SK-N-SH (cell line): ENCODE data around the gene SV2C. TPM values are rescaled to one million over a fixed set of nuclear protein-coding genes. Genes with fewer than 3 reads are reported as not detected.

ENCODE experiments used
- CTCF ChIA-PET: fragments of 300-600, 350-600 bp; formaldehyde crosslinking; extraction: SDS; loops from one replicate; lab custom pipeline; 2021; lab: Yijun Ruan, JAX
- POLR2A ChIA-PET: fragments of 350-600 bp; sonication (Branson Sonifier 250); formaldehyde crosslinking; extraction: SDS; loops from one replicate; lab custom pipeline; 2020; ENCODE audit warnings: antibody characterized with exemption, inconsistent platforms; lab: Yijun Ruan, JAX
- DNase-seq: peaks from one replicate; pipeline ENCODE4 v3.0.0; 2012
- H2AFZ ChIP-seq: fragments of 200-600 bp; sonication (generic); 2 replicates; pipeline ENCODE4 v1.8.1; 2016; ENCODE audit warnings: antibody characterized with exemption, mild to moderate bottlenecking, low read depth
- H3F3A ChIP-seq: fragments of 200-600 bp; sonication (generic); replicated peaks from 2 replicates; pipeline ENCODE3; 2016; ENCODE audit warnings: antibody characterized with exemption, mild to moderate bottlenecking; ENCODE audit not compliant: insufficient read depth
- H3K27ac ChIP-seq, 2 experiments: fragments of 200-500 bp in 1 of 2; fragments of 200-600 bp in 1 of 2; sonication (Bioruptor generic) in 1 of 2; sonication (generic), shearing (Covaris generic) in 1 of 2; 2 replicates each; pipeline versions ENCODE4 v1.5.1 to v1.6.1; 2014 to 2016; ENCODE audit warnings: low read depth in 2 of 2, inconsistent platforms in 1 of 2, low read length in 1 of 2, mild to moderate bottlenecking in 1 of 2, mixed read lengths in 1 of 2
- H3K27me3 ChIP-seq: fragments of 200-600 bp; sonication (generic), shearing (Covaris generic); 2 replicates; pipeline ENCODE4 v1.6.1; 2016; ENCODE audit warnings: mixed run types; ENCODE audit not compliant: insufficient read depth
- H3K36me3 ChIP-seq, 2 experiments: fragments of 200-500 bp in 1 of 2; fragments of 200-600 bp in 1 of 2; sonication (Bioruptor generic) in 1 of 2; sonication (generic) in 1 of 2; replicated peaks in 1 of 2; 2 replicates each; pipeline versions ENCODE3 to v1.5.1; 2014 to 2016; ENCODE audit warnings: low read length in 1 of 2, mild to moderate bottlenecking in 1 of 2; ENCODE audit not compliant: insufficient read depth in 2 of 2, control insufficient read depth in 1 of 2
- H3K4me1 ChIP-seq, 2 experiments: fragments of 200-500 bp in 1 of 2; fragments of 200-600 bp in 1 of 2; sonication (Bioruptor generic) in 1 of 2; sonication (generic), shearing (Covaris generic) in 1 of 2; 2 replicates each; pipeline versions ENCODE4 v1.5.1 to v1.6.1; 2014 to 2016; ENCODE audit warnings: low read depth in 1 of 2, low read length in 1 of 2, mixed run types in 1 of 2; ENCODE audit not compliant: insufficient read depth in 2 of 2, control insufficient read depth in 1 of 2
- H3K4me2 ChIP-seq: fragments of 200-600 bp; sonication (generic), shearing (Covaris generic); 2 replicates; pipeline ENCODE4 v1.6.1; 2017; ENCODE audit warnings: mixed run types
- H3K4me3 ChIP-seq, 2 experiments: fragments of 200-500 bp in 1 of 2; fragments of 200-600 bp in 1 of 2; sonication (Bioruptor generic) in 1 of 2; sonication (generic), shearing (Covaris generic) in 1 of 2; 2 replicates each; pipeline versions ENCODE4 v1.5.1 to v1.8.1; 2014 to 2016; ENCODE audit warnings: low read depth in 2 of 2, inconsistent platforms in 1 of 2, low read length in 1 of 2, mild to moderate bottlenecking in 1 of 2, mixed read lengths in 1 of 2, moderate library complexity in 1 of 2
- H3K79me2 ChIP-seq: fragments of 200-600 bp; sonication (generic); 2 replicates; pipeline ENCODE4 v1.8.1; 2017; ENCODE audit warnings: mild to moderate bottlenecking; ENCODE audit not compliant: insufficient read depth
- H3K9ac ChIP-seq: fragments of 200-600 bp; sonication (generic); 2 replicates; pipeline ENCODE4 v1.6.1; 2017; ENCODE audit warnings: mixed run types
- H3K9me2 ChIP-seq: fragments of 200-600 bp; sonication (generic); 2 replicates; pipeline ENCODE4 v1.6.1; 2017; ENCODE audit warnings: mixed run types
- H3K9me3 ChIP-seq: fragments of 200-600 bp; sonication (generic); 2 replicates; pipeline ENCODE4 v1.6.1; 2017; ENCODE audit warnings: mixed run types, mild to moderate bottlenecking, moderate library complexity
- H4K20me1 ChIP-seq: fragments of 200-600 bp; sonication (generic); 2 replicates; pipeline ENCODE4 v1.6.1; 2017; ENCODE audit warnings: mild to moderate bottlenecking, mixed run types; ENCODE audit not compliant: insufficient read depth
- CHD2 ChIP-seq: fragments of 150-350 bp; IDR thresholded peaks from 2 replicates; pipeline ENCODE4 v1.6.1; 2018; ENCODE audit warnings: low read length; ENCODE audit not compliant: partially characterized antibody
- ELF1 ChIP-seq: IDR thresholded peaks from 2 replicates; pipeline ENCODE4 v1.4.0; 2012
- FOSL2 ChIP-seq: IDR thresholded peaks from 2 replicates; pipeline ENCODE4 v1.4.0; 2012; ENCODE audit warnings: low read depth, mild to moderate bottlenecking, moderate library complexity, borderline replicate concordance
- FOXM1 ChIP-seq: IDR thresholded peaks from 2 replicates; pipeline ENCODE4 v1.4.0; 2012; ENCODE audit warnings: low read depth, mild to moderate bottlenecking
- IRF3 ChIP-seq: fragments of 150-350 bp; IDR thresholded peaks from 2 replicates; pipeline ENCODE4 v1.6.1; 2016; ENCODE audit warnings: mild to moderate bottlenecking, low read depth, low read length
- JUND ChIP-seq: IDR thresholded peaks from 2 replicates; pipeline ENCODE4 v1.4.0; 2012
- MAX ChIP-seq: IDR thresholded peaks from 2 replicates; pipeline ENCODE4 v1.4.0; 2012; ENCODE audit warnings: low read depth
- MXI1 ChIP-seq: IDR thresholded peaks from 2 replicates; pipeline ENCODE4 v1.6.1; 2012; ENCODE audit warnings: mild to moderate bottlenecking, low read depth, low read length, improper control_type of control experiment
- PBX3 ChIP-seq: IDR thresholded peaks from 2 replicates; pipeline ENCODE4; 2012
- POLR2AphosphoS5 ChIP-seq: IDR thresholded peaks from 2 replicates; pipeline ENCODE4 v1.6.1; 2012; ENCODE audit warnings: low read depth, low read length
- RAD21 ChIP-seq: IDR thresholded peaks from 2 replicates; pipeline ENCODE4 v1.6.1; 2012; ENCODE audit warnings: mild to moderate bottlenecking, low read length
- RCOR1 ChIP-seq: fragments of 150-350 bp; IDR thresholded peaks from 2 replicates; pipeline ENCODE4 v1.6.1; 2017; ENCODE audit warnings: antibody characterized with exemption, low read length
- RFX5 ChIP-seq: IDR thresholded peaks from 2 replicates; pipeline ENCODE4 v1.6.1; 2012; ENCODE audit warnings: mild to moderate bottlenecking, improper control_type of control experiment, low read length
- SIN3A ChIP-seq: IDR thresholded peaks from 2 replicates; pipeline ENCODE4 v1.6.1; 2012; ENCODE audit warnings: low read depth, mild to moderate bottlenecking, low read length, moderate library complexity, borderline replicate concordance
- SMC3 ChIP-seq: IDR thresholded peaks from 2 replicates; pipeline ENCODE4 v1.6.1; 2012; ENCODE audit warnings: low read depth, low read length, improper control_type of control experiment
- TAF1 ChIP-seq: IDR thresholded peaks from 2 replicates; pipeline ENCODE4 v1.6.1; 2012; ENCODE audit warnings: low read depth, mild to moderate bottlenecking, low read length, moderate library complexity, borderline replicate concordance
- USF1 ChIP-seq: IDR thresholded peaks from 2 replicates; pipeline ENCODE4 v1.4.0; 2012; ENCODE audit warnings: low read depth, borderline replicate concordance
- USF2 ChIP-seq: fragments of 150-350 bp; IDR thresholded peaks from 2 replicates; pipeline ENCODE4 v1.6.1; 2017; ENCODE audit warnings: antibody characterized with exemption, low read length, low read depth, borderline replicate concordance
- YY1 ChIP-seq: IDR thresholded peaks from 2 replicates; pipeline ENCODE4 v1.4.0; 2012; ENCODE audit warnings: low read depth, mild to moderate bottlenecking
- ZBTB33 ChIP-seq: IDR thresholded peaks from 2 replicates; pipeline ENCODE4 v1.4.0; 2012; ENCODE audit warnings: low read depth, borderline replicate concordance
- WGBS: methylation state at CpG from one replicate; pipeline ENCODE4 v1.1.6; 2017; ENCODE audit warnings: low lambda C conversion rate; 5-methylcytosine and 5-hydroxymethylcytosine counted together
- polyA plus RNA-seq, 3 experiments: library from polyadenylated mRNA; depleted of rRNA; stranded (reverse); fragments of >200 nt; gene quantifications; 2 replicates each; pipeline ENCODE4 v1.2.3, GENCODE V29; 2012

SV2C gene
- polyA plus RNA-seq, 1 of the 3 experiments (the other 2 are of a cell fraction): 0.05 TPM

GRCh38 chr5:76165711-76166374, 82.7 kb downstream of the SV2C start:
- Histone ChIP-seq H2AFZ (no peak overlapping the region), H3K27ac (no peak overlapping the region), H3K9me2 (no peaks in the 10 kb centered on the region), H3K36me3 (no peaks in the 10 kb centered on the region), H3K4me1 (peaks cover 0 to 9% of the 10 kb centered on the region in 2 experiments; a peak in 1 of 4 replicates), H3K9me3 (no peaks in the 10 kb centered on the region), H3K9ac (no peak overlapping the region), H3K79me2 (no peaks in the 10 kb centered on the region)
- DNase-seq: no peak
- CTCF ChIA-PET: interaction anchor here (0.9 to 3.9 kb wide), 8 partner anchors 10 to 280 kb away, joined by 3 to 22 read pairs (median 4); no protein-coding TSS in a partner anchor
- POLR2A ChIA-PET: no interaction called here
- WGBS: 23% methylated on average over 2 of the region's 2 CpGs
- no peak for TF ChIP-seq RCOR1
- no peak for TF ChIP-seq FOSL2
- TF ChIP-seq PBX3: no peak
- no peak for TF ChIP-seq SIN3A
- TF ChIP-seq USF1: no peak
- no peak for TF ChIP-seq MAX
- no peak for TF ChIP-seq POLR2AphosphoS5
- TF ChIP-seq MXI1: no peak
- no peak for TF ChIP-seq CHD2
- no peak for TF ChIP-seq YY1
- TF ChIP-seq USF2: no peak
- TF ChIP-seq ZBTB33: no peak
- no peak for TF ChIP-seq JUND
- no peak for TF ChIP-seq SMC3
- no peak for TF ChIP-seq RFX5
- no peak for TF ChIP-seq RAD21
- TF ChIP-seq TAF1: no peak
- TF ChIP-seq IRF3: no peak
- TF ChIP-seq ELF1: no peak
- TF ChIP-seq FOXM1: no peak
- TF ChIP-seq, all 33 proteins: peak for 0
- Histone ChIP-seq H3K27me3 (no peaks in the 10 kb centered on the region), H3K4me2 (no peak overlapping the region), H4K20me1 (no peaks in the 10 kb centered on the region), H3F3A (no peaks in the 10 kb centered on the region), H3K4me3 (no peak overlapping the region)
